ENCODE results near the gene PCNX4.

- TF ChIP-seq EZH2 (IDR thresholded peaks at IDR 0.05; ENCODE audit: borderline replicate concordance, low read length) (no peak), CTCF (IDR thresholded peaks at IDR 0.05; ENCODE audit: low read length) (no peak)
Observed at GRCh38 chr14:60170948-60171347, 79.2 kb downstream of the PCNX4 start.

Measured in OCI-LY1 (cell line).